ENCODE results near the gene TNIP1.

Gene TNIP1, protein sequence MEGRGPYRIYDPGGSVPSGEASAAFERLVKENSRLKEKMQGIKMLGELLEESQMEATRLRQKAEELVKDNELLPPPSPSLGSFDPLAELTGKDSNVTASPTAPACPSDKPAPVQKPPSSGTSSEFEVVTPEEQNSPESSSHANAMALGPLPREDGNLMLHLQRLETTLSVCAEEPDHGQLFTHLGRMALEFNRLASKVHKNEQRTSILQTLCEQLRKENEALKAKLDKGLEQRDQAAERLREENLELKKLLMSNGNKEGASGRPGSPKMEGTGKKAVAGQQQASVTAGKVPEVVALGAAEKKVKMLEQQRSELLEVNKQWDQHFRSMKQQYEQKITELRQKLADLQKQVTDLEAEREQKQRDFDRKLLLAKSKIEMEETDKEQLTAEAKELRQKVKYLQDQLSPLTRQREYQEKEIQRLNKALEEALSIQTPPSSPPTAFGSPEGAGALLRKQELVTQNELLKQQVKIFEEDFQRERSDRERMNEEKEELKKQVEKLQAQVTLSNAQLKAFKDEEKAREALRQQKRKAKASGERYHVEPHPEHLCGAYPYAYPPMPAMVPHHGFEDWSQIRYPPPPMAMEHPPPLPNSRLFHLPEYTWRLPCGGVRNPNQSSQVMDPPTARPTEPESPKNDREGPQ

GRCh38 chr5:151080613-151081430 is at the start of gene TNIP1:
Gene TNIP1, minus strand, starts transcription at chr5:151081034. Its CDS starts 15,939 bp downstream, at chr5:151065095.
- peak; percentile 69 to 76 for ATAC-seq

DNA sequence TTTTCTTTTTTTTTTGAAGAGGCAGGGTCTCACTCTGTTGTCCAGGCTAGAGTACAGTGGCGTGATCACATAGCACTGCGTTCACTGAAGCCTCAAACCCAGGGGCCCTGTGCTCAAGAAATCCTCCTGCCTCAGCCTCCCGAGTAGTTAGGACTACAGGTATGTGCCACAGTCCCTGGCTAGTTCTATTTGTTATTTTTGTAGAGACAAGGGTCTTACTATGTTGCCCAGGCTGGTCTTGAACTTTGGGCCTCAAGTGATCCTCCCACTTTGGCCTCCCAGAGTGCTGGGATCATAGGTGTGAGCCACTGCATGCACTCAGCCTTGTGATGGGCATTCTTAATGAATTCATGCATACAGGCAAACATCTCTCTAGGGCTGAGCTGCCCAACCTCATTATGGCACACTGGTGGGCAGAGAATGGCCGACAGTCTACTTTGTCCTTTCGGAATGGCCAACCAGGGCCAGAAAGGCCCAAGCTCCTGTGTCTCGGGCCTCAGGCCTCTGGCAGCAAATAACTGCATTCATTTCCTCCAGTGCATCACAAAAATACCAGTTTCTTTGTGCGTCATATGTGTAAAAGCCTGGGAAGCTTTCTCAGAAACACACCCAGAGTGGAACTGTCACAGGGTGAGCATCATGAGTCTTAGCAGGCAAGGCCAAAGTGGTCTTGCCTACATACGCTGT is 49.5 kb upstream of the TNIP1 start:
- no peak for ATAC-seq

DNA sequence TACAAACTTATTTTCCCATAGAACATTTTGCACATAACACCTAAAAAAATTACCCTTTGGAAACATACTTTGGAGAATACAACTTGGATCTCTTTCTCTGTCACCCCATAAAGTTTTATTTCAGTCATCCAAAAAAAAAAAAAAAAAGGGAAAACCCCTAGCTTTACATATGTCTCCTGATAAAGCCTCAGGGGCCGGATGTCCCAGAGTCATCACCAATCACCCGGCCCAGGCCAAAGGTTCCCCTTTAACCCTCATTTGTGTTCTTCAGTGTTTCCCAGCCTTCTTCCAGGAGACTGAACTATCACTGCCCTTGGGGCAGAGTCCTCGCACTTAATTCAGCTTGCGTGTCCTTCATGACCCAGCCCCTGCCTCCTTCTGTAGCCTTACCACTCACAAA is 48.0 kb upstream of the TNIP1 start:
- peak; percentile 33 to 45 for ATAC-seq

DNA sequence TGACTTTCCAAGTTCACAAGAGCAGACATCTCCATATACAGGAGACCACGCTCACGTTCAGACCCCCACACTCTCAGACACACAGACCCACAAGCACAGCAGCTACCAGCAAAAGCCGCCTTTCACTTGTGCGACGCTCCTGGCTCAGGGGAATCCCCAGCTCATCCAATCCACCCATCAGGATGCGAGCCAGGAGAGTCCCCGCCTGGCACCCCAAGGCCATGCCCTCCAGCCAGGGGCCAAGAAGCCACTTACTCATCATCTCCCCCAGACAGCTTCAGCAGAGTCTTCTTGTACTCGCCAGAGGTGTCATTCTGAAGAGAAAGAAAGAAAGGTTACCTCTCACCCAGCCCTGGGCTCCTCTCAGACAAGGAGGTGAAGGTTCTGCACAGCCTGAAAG is 47.1 kb upstream of the TNIP1 start:
- ATAC-seq = no peak

DNA sequence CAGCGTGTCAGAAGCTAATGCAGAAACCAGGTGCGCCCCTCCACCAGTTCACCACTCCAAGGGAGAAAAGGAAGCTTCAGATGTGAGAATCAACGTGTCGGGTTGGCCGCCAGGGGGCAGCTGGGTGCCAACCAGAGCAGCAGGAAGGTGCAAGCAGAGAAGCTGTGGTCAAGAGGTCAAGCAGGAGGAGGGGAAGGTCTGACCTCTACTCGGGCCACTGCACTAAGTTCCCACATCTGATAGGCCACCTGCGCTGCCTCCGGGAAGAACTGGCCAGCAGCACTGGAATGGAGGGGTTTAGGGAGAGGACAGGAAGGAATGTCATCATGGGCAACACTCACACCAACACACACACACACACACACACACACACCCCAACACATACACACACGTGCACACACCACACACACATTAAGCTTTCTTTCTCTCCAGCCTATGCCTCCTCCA is 45.4 kb upstream of the TNIP1 start:
- ATAC-seq = no peak

DNA sequence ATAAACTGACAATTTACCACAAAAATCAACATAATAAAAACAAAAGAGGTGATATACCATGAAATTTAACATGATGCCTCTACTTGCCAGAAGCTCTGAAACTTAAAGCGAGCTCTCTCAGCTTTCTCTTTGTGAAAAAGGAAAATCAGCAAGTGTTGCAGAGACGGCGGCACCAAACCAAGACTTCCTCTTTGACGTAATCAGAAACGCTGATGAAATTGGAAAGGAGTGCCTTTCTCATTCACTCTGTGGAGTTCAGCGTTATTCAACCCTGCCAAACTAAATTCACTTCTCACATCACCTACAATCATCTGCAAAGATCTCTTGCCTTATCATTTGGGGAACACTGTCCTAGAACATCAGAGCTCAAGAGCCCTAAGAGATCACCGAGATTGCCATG is 44.6 kb upstream of the TNIP1 start:
- no peak for ATAC-seq

GRCh38 chr5:151123897-151124751 is 43.3 kb upstream of the TNIP1 start:
- peak in 1 of 2 donors; percentile 57 for ATAC-seq

DNA sequence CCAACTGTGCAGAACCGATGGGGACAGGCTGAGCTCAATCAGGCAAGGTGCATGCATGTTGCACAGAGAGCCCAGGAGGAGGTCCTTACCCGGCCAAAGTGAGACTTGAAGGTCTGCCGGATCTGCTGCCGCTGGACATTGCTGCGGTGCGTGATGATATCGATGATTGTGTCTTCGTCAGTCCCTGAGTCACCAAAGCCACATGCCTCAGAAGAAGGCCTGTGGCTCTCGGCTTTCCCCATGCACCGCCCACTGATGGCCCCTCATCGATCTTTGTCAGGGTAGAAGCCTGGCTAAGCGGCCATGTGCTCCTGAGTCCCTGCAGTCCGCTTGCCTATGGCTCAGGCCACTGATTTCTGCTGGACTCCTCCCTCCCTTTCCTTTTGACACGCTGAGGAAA is 42.0 kb upstream of the TNIP1 start:
- ATAC-seq = no peak

GRCh38 chr5:151121665-151122064 is 40.8 kb upstream of the TNIP1 start:
- no peak for ATAC-seq

DNA sequence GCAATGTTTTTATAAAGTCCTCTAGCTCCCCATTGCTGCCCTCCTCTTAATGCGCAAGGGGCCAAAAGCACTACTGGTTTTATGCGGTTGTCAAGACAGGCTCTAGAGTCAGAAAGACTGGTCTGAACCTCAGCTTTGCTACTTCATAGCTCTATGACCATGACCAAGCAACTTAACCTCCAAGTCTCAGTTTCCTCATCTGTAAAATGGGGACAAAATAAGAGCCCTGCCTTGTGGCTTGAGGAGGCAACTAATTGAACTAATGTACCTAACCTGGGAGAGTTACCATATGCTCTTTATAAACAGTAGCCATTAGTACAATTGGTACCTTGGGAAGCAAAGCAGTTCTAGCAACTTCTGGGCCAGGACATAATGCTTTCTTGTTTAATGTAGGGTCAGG is 40.3 kb upstream of the TNIP1 start:
- ATAC-seq = no peak

DNA sequence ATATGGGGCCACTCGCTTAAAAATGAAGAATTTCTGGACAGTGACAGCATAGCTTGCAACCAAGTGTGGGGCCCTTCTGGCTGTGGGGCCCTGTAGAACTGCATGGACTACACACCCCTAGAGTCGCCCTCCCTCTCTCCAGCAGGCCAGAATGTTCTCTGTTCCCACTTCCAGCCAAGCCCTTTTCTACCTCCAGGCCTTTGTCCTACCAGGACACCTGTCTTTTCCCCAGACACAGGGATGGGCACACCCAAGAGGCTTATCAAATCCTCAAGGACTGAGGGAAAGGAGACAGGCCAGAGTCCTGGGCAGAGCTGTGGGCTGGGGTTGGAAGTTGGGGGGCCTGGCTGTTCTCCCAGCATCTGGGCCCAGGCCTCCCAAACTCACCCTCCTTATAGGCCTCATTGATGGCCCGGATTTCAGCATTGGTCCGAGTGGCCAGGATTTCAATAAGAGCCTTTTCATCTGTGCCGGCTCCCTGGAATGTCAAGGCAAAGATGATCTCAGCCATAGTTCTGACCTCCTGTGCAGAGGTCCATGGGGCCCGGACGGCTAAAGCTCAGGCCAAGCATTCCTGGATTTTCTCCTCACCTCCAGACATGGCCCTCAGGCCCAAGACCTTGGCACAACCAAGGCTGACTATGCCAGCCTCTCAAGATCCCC is 38.2 kb upstream of the TNIP1 start:
- ATAC-seq = no peak

DNA sequence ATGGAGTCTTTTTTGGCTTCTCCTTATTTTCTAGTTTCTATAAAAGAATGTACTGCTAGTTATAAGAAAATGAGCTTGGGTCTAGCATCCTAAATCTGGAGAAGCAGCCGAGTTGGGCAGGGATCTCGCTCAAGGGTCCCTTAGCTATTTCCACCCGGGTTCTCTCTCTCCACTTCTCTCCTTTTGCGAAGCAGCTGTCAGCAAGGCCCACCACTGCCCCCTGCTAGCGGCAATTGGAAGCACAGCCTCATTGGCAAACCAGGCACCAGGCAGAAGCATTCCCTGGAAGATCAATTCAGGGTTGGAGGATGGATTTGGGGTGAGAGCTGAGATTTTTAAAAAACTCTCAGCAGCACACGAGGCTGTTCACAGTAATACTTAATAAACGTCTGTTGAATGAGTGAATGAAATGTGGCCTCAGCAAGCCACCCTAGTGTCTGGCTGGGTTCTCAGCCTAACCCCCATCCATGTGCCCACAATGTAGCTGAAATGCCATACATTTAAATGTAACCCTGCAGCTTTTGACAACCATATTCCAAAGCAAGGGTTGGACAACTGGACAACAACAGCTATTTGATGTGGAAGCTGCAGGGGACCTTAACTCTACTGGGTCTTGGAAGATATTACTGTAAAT is 34.6 kb upstream of the TNIP1 start:
- peak; percentile 53 to 70 for ATAC-seq

GRCh38 chr5:151113651-151114050 is 32.8 kb upstream of the TNIP1 start:
- ATAC-seq = no peak

DNA sequence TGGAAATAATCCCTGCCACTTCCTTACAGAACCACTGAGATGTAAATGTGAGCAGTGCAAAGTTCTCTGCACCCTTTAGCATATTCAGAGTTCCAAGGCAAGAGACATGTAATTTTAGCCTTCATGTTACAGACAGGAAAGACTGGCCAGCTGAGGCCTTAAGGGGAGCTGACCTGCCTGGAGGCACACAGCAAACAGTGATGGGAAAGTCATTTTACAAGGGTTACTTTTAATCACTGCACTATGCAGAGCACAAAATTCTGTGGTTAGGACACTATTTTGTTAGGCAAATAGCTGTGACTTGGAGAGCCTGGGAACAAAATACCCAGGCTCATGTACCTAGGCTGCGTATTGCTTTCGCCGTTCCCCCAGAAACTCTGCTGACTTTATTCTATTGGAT is 30.2 kb upstream of the TNIP1 start:
- no peak for ATAC-seq

GRCh38 chr5:151110122-151110681 is 29.4 kb upstream of the TNIP1 start:
- peak; percentile 35 to 51 for ATAC-seq

GRCh38 chr5:151108566-151108965 is 27.7 kb upstream of the TNIP1 start:
- ATAC-seq = no peak

DNA sequence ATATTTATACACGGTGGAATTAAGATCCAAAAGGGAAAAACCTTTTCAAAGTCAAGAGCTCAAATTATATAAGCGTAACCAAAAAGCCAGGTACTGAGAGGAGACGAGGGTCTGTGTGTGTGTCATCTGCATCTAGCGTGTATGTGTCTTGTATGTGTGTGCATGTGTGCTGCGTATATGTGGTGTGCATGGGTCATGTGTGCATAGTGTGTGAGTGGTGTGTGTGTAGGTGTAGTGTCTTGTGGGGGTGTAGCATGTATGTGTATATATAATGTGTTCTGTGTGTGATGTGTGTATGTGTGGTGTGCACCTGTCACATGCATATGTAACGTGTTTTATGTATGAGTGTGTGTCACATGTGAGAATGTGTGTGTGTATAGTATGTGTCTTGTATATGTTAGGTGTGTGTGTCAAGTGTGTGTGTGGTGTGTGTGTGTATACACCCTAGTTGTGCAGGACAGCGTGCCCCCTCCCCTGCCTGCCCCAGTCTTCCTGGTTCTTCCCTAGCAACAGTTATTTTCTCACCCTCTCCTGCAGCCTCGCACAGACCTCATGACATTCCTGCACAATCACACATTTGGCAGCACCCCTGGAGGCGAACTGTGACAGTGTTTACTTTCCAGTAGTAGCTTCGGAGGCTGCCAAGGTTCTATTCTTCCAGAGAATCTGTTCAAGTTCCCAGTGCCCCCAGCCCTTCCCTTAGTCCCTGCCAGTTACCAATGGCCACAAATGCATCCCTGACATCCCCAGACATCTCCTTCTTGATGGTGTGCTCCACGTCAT is 27.1 kb upstream of the TNIP1 start:
- ATAC-seq = no peak

DNA sequence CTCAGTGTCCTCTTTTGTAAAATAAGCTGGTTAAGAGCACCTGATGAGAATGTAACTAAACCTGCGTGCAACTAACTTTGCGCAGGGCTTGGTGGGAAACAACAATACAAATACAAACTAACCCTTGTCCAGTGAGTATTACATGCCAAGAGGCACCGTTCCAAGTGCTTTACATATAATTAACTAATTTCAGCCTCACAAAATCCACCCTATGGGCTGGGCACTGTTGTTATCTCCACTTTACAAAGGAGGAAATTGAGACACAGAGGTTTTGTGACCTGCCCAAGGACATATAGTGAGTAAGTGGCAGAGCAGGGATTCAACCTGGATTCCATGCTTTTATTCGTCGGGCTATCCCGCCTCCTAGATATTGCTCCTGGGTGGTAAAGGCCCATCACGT is 26.2 kb upstream of the TNIP1 start:
- ATAC-seq = no peak

DNA sequence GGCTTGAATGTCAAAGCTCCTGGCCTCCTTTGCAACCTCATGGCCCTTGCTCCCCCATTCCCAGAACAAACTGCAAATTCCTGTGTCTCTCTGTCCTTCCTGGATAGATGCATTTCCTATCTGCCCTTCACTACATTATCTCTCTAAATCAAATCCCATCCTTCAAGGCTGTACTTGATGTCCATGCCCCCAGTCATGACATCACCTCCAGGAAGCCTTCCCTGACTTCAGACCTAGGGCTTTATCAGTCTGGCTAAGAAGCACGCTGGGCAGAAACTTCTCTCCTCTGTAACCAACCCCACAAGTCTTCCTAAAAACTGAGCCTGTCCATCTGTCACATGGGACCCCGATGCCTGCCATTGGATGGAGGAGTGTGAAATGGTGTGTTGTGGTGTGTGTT is 25.7 kb upstream of the TNIP1 start:
- no peak for ATAC-seq

DNA sequence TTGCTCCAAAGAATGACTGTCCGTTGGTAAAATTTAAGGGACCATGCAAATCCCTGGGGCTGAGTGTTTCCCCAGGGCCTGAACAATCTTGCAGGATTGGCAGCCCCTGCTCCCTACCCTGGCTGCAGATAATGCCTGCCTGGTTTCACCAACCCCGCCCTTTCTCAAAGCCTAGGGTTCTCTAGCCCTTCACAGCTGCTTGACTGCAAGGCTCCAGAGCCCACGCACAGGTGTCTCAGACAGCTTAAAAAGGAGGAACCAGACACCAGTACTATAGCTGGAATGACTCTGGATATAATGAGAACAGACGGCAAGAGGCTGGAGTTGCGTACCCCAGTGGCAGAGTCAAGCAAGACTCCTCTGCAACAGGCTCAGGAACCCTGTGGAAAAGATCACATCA is 25.2 kb upstream of the TNIP1 start:
- no peak for ATAC-seq
